Esophagus muscularis mucosa (tissue), 4 donors: ENCODE measurements around the gene TMEM167B. TPM values are rescaled to one million over a fixed set of nuclear protein-coding genes. Genes with fewer than 3 reads are reported as not detected.

ENCODE experiments used
- DNase-seq: peaks from one replicate; pipeline ENCODE4 v3.0.0-alpha.2; 2017; ENCODE audit errors: extremely low spot score
- H3K27ac ChIP-seq, 4 donors: fragments of 200-600 bp; sonication (generic); replicated peaks in 1 of 4; 1 replicate in 3 of 4; 2 replicates in 1 of 4; pipeline ENCODE4 v1.5.1; 2016 to 2019; ENCODE audit warnings: mild to moderate bottlenecking in 1 of 4
- H3K27me3 ChIP-seq, 4 donors: fragments of 200-600 bp; sonication (generic); one replicate each; pipeline versions ENCODE4 v1.5.1 to v1.6.0; 2016 to 2019
- H3K36me3 ChIP-seq, 4 donors: fragments of 200-600 bp; sonication (generic); one replicate each; pipeline ENCODE4 v1.5.1; 2016 to 2019
- H3K4me1 ChIP-seq, 4 donors: fragments of 200-600 bp; sonication (generic); one replicate each; pipeline ENCODE4 v1.5.1; 2016 to 2019
- H3K4me3 ChIP-seq, 4 donors: fragments of 200-600 bp; sonication (generic); 1 replicate in 2 of 4; 2 replicates in 2 of 4; pipeline ENCODE4 v1.5.1; 2016 to 2019; ENCODE audit warnings: mild to moderate bottlenecking in 4 of 4, moderate library complexity in 1 of 4
- H3K9me3 ChIP-seq, 4 donors: fragments of 200-600 bp; sonication (generic); 1 replicate in 3 of 4; 2 replicates in 1 of 4; pipeline ENCODE4 v1.5.1; 2016 to 2019
- CTCF ChIP-seq, 3 experiments: fragments of 200-600 bp in 2 of 3; fragments of 450-650 bp in 1 of 3; sonication (generic) in 2 of 3; IDR thresholded peaks; one replicate each; pipeline ENCODE4 v1.5.1; 2017 to 2019; ENCODE audit warnings: antibody characterized with exemption in 3 of 3, mild to moderate bottlenecking in 2 of 3, moderate library complexity in 1 of 3
- EP300 ChIP-seq: sonication (generic); formaldehyde crosslinking; IDR thresholded peaks from one replicate; pipeline ENCODE4 v1.6.1; 2017; ENCODE audit warnings: antibody characterized with exemption
- POLR2A ChIP-seq: fragments of 450-650 bp; IDR thresholded peaks from one replicate; pipeline ENCODE4 v1.6.1; 2017; ENCODE audit warnings: antibody characterized with exemption, moderate library complexity, mild to moderate bottlenecking, low read depth
- POLR2AphosphoS5 ChIP-seq, 2 donors: sonication (generic); formaldehyde crosslinking; IDR thresholded peaks; one replicate each; pipeline ENCODE4 v1.6.1; 2017; ENCODE audit warnings: antibody characterized with exemption in 2 of 2
- WGBS: methylation state at CpG from one replicate; pipeline ENCODE4 v1.1.5; 2018; 5-methylcytosine and 5-hydroxymethylcytosine counted together
- intact Hi-C: fragments of 100-400 bp; cut with DNase I; formaldehyde crosslinking; loops from one replicate; pipeline ENCODE4 v1.15.1; 2023
- total RNA-seq, 4 donors: library from RNA; depleted of rRNA; stranded (reverse); fragments of >200 nt; gene quantifications; one replicate each; pipeline versions ENCODE4 v1.1.0 to v1.2.1, GENCODE V29; 2016

Gene TMEM167B
- total RNA-seq, 4 donors from 2014 or later = 24.9 to 35.3 (median 27.5) TPM

DNA sequence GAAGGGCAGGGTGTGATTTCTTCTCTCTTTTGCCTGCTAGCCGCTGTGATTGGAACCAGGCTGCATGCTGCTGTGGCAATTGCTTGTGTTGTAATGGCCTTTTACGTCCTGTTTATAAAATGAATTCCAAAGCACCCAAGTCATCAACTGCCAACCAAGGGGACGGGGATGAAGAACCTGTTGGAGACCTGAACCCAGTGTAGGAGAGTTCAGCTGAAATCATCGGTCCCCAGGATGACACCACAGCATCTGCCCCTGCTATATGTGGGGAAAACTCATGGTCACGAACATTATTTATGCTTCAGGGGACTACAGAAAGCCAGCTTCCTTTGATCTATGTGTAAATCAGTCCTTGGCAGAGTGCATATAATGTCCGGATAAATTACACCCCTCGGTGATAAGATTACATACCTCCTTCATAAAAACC lies 3.8 kb downstream of the TMEM167B start:
- DNase-seq = no peak
- H3K27ac ChIP-seq = peak overlapping the region; percentile 64 to 99 (median 72)
- WGBS = 48% methylated on average over 7 of the region's 7 CpGs
- H3K27me3 ChIP-seq = no peaks in the 10 kb centered on the region
- H3K36me3 ChIP-seq = peaks cover 0 to 41% (median 20%) of the 10 kb centered on the region in 4 donors
- H3K9me3 ChIP-seq = no peaks in the 10 kb centered on the region
- H3K4me1 ChIP-seq = peaks cover 44 to 65% (median 53%) of the 10 kb centered on the region in 4 donors
- TF ChIP-seq POLR2AphosphoS5 (IDR thresholded peaks at IDR 0.05) (peak; percentile 22 to 79), POLR2A (no peak)
- no peak overlapping the region for H3K4me3 ChIP-seq
- intact Hi-C loops = no loop called here

DNA sequence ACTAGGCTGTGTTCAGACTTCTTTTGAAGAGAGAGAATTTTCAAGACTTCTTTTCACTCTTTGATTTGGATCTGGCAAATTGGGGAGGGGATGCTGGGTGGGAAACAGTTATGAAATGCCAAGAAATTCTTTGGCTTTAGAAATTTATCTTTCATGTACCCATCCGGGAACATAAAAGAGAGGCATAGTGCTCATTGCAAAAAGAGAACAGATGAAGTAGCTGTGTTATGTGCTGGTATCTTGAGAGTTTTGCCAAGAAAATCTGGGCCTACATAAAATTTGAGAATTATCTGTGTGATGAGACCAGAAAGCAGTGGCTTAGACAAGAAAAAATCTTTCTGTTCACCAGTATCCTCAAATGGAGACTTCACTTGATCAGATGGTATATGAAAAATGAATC lies 4.3 kb downstream of the TMEM167B start:
- peak overlapping the region; percentile 64 to 99 (median 72) for H3K27ac ChIP-seq
- H3K27me3 ChIP-seq = no peaks in the 10 kb centered on the region
- 88% methylated on average over 1 of the region's 1 CpG for WGBS
- H3K36me3 ChIP-seq = peaks cover 0 to 41% (median 20%) of the 10 kb centered on the region in 4 donors
- H3K9me3 ChIP-seq = no peaks in the 10 kb centered on the region
- intact Hi-C loops = no loop called here
- no peak for DNase-seq
- no peak overlapping the region for H3K4me3 ChIP-seq
- peaks cover 46 to 64% (median 52%) of the 10 kb centered on the region in 4 donors for H3K4me1 ChIP-seq
- no peak for TF ChIP-seq CTCF (IDR thresholded peaks at IDR 0.05)
- TF ChIP-seq POLR2AphosphoS5 (IDR thresholded peaks at IDR 0.05) = no peak
- TF ChIP-seq EP300 = no peak
- TF ChIP-seq POLR2A = no peak

GRCh38 chr1:109095631-109096030 lies 5.1 kb downstream of the TMEM167B start:
- no peaks in the 10 kb centered on the region for H3K9me3 ChIP-seq
- peaks cover 0 to 41% (median 20%) of the 10 kb centered on the region in 4 donors for H3K36me3 ChIP-seq
- intact Hi-C loops = no loop called here
- peaks cover 42 to 61% (median 48%) of the 10 kb centered on the region in 4 donors for H3K4me1 ChIP-seq
- WGBS = 96% methylated on average over 1 of the region's 1 CpG
- H3K4me3 ChIP-seq = no peak overlapping the region
- no peaks in the 10 kb centered on the region for H3K27me3 ChIP-seq
- H3K27ac ChIP-seq = peak overlapping the region in 1 of 4 donors; percentile 21
- no peak for DNase-seq
- TF ChIP-seq EP300 (no peak), POLR2A (no peak), POLR2AphosphoS5 (IDR thresholded peaks at IDR 0.05) (no peak), CTCF (IDR thresholded peaks at IDR 0.05) (no peak)

GRCh38 chr1:109096120-109096519 lies 5.6 kb downstream of the TMEM167B start:
- 63% methylated on average over 1 of the region's 1 CpG for WGBS
- no peaks in the 10 kb centered on the region for H3K9me3 ChIP-seq
- DNase-seq = no peak
- H3K36me3 ChIP-seq = peaks cover 0 to 41% (median 20%) of the 10 kb centered on the region in 4 donors
- intact Hi-C loops = no loop called here
- H3K27ac ChIP-seq = peak overlapping the region in 1 of 4 donors; percentile 21
- no peaks in the 10 kb centered on the region for H3K27me3 ChIP-seq
- H3K4me1 ChIP-seq = peaks cover 46 to 66% (median 51%) of the 10 kb centered on the region in 4 donors
- no peak overlapping the region for H3K4me3 ChIP-seq
- TF ChIP-seq CTCF (IDR thresholded peaks at IDR 0.05) = no peak
- no peak for TF ChIP-seq POLR2AphosphoS5 (IDR thresholded peaks at IDR 0.05)
- TF ChIP-seq POLR2A = no peak
- no peak for TF ChIP-seq EP300

GRCh38 chr1:109099938-109100773 lies 9.6 kb downstream of the TMEM167B start:
- Histone ChIP-seq H3K4me1 (peaks cover 14 to 38% (median 25%) of the 10 kb centered on the region in 4 donors), H3K9me3 (no peaks in the 10 kb centered on the region), H3K36me3 (peaks cover 0 to 21% (median 5%) of the 10 kb centered on the region in 4 donors), H3K27me3 (no peaks in the 10 kb centered on the region), H3K4me3 (peak overlapping the region; percentile 84 to 97 (median 89)), H3K27ac (peak overlapping the region; percentile 95 to 99 (median 97))
- DNase-seq = peak; percentile 99
- WGBS = under 1% methylated on average over 41 of the region's 77 CpGs
- peak; percentile 99 for TF ChIP-seq POLR2AphosphoS5 (IDR thresholded peaks at IDR 0.05)
- TF ChIP-seq CTCF (IDR thresholded peaks at IDR 0.05) = peak; percentile 88 to 95 (median 90)
- peak; percentile 95 for TF ChIP-seq POLR2A
- TF ChIP-seq EP300 = no peak
- intact Hi-C loops = loop anchor here (10.0 kb wide), 1 partner anchor 305 kb away; no protein-coding TSS in a partner anchor
